Right lobe of liver (tissue), 4 donors: ENCODE measurements around the gene METTL24.

Experiments
- CTCF ChIP-seq, 4 donors: fragments of 200-600 bp in 3 of 4; fragments of 450-650 bp in 1 of 4; IDR thresholded peaks; one replicate each; pipeline versions ENCODE4 v1.5.1 to v1.8.0; 2016 to 2022; ENCODE audit warnings: antibody characterized with exemption in 4 of 4, mild to moderate bottlenecking in 2 of 4
- POLR2A ChIP-seq: fragments of 450-650 bp; IDR thresholded peaks from one replicate; pipeline ENCODE4 v1.6.1; 2017; ENCODE audit warnings: antibody characterized with exemption, mild to moderate bottlenecking
- donor health status: DM: no; HTN: no; CAD: no.
- donor health status: DM: no; HTN: no; CAD: no.
- donor health status: DM: no; HTN: yes; CAD: no.

- TF ChIP-seq CTCF (IDR thresholded peaks at IDR 0.05) (no peak), POLR2A (no peak)
Measured at GRCh38 chr6:110394409-110394808, 36.3 kb upstream of the METTL24 start.
